Measurements from ENCODE around the gene SLC12A6.
"Not testable (repeated sequence)": the region's sequence is repeated elsewhere in the genome, so short reads cannot be mapped to it uniquely, and the experiment has no call there.

SLC12A6 gene

DNA sequence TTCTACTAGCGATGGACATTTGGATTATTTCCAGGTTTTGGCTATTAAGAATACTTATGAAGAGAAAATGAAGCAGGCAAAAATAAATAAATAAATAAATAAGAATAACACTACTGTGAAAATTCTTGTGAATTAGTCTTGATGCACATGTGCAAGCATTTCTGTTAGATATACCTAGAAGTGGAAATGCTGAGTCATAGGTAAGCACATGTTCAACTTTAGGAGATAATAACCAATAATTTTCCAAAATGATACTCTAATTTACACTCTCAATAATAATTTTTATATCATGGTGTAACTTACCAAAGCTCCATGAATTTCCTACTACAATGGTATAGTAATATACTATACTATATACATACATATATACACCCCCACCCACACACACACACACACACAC lies 89.4 kb downstream of the SLC12A6 start:
- DNase-seq, result no peak

DNA sequence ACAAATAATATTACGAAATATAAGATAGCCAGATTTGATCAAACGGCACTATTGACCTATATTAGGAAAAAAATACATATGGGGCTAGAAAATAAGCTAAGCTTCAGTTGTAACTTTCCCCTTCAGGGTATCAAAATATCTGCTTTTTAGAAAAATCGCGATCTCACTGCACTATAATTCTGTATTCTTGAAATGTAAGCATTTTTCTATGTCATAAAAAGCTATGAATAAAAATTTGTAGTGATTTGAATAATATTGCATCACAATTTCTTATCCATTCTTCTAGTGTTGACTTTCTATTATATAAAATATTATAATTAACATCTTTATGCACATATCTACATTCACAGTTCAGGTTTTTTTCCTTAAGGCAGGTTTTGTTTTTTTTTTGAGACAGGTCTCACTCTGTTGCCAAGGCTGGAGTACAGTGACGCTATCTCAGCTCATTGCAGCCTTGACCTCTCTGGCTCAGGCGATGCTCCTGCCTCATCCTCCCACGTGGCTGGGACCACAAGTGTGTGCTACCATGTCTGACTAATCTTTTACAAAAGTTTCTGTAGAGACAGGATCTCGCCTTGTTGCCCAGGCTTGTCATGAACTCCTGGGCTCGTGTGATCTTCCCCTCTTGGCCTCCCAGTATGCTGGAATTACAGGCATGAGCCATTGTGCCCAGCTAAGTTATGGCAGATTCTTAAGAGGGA lies 91.2 kb downstream of the SLC12A6 start:
- no peak for DNase-seq

DNA sequence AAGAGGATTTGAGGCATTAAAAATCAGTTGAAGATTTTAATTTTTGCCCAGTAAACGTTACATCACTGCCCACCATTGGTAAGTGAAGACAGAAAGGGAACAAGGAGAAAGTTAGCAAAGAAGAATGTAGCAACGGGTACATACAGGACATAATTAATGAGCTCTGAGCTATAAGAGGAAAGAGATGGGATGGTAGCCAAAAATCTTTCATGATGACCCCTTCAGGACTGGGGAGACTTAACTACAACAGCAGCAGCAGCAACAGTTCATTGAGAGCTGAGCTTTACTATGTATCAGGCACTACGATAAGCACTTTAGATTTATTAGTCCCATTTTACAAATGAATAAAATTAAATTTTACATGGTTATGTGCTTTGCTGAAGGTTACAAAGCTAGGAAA lies 94.4 kb downstream of the SLC12A6 start:
- no peak for DNase-seq

GRCh38 chr15:34242331-34242710 lies 95.3 kb downstream of the SLC12A6 start:
- no peak for DNase-seq

DNA sequence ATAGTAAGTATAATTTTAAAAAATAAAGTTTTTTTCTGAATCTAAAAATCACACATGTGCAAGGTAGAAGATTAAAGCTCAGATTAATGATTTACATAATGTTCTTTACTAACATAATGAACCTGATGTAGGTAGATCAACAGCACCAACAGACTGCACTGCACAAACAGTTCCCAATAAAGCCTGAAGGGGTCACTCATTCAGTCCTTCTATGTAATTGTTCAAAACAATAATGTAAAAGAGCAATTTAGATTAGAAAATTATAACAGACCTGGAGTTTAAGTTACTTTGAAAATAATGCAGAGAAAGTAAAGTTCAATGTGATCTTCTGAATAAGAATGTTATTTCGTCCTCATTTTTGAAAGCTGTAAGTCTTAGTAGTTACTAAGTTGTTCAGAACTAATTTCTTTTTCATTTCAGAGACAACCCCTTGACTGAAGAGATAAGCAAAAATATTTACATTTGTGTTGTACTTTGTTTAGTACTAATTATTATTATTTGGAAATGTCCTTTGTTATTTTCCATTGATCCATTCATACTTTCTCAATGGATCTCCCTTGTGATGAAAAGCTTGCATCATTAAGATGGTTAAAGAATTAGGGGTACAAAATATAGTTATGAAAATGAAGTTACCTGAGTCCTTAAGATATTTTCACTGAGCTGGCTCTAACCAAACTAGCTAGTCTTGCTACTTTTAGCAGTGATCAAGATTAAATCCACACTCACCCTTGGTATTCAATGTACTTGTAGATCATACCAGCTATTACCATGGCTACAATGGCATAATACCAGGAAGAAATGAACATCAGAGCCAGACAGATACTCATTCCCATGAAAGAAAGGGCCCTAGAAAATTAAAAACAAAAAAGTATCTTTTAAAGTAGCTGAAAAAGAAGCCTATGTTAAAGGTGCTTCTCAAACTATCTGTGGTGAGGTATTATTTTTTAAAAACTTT lies 95.9 kb downstream of the SLC12A6 start:
- no peak for DNase-seq

- no peak for DNase-seq
Observed at GRCh38 chr15:34240537-34240936, 97.0 kb downstream of the SLC12A6 start.

DNA sequence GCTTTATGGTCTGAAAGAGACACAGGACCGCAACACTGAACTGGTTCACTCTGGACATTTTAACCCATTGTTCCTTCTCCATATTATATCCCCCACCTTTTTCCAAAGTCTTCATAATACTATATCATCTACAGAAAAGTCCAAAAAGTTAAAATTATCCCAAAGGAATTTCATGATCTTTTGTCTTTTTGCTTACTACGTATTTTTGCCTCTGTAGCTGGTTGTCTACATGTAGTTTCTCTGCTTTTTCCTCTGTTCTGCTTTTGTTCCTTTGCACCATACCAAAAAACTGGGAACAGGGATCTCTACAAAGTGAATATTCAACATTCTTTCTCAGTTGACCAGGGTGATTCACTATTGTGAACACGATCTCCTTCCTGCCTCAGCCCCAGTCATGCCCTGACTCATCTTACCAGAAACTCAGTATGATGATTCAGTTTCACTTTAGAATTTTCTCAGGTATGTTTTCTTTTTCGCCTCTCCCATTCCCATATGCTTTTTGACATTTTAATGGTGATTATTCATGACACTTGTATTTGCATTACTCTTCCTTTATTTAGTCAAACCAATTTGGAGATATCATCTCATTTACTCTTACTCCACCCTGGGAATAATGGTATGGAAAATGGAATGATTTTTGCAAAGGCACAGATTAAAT lies 98.3 kb downstream of the SLC12A6 start:
- DNase-seq, result no peak

GRCh38 chr15:34233614-34234013 lies 104.0 kb downstream of the SLC12A6 start:
- no peak for DNase-seq

DNA sequence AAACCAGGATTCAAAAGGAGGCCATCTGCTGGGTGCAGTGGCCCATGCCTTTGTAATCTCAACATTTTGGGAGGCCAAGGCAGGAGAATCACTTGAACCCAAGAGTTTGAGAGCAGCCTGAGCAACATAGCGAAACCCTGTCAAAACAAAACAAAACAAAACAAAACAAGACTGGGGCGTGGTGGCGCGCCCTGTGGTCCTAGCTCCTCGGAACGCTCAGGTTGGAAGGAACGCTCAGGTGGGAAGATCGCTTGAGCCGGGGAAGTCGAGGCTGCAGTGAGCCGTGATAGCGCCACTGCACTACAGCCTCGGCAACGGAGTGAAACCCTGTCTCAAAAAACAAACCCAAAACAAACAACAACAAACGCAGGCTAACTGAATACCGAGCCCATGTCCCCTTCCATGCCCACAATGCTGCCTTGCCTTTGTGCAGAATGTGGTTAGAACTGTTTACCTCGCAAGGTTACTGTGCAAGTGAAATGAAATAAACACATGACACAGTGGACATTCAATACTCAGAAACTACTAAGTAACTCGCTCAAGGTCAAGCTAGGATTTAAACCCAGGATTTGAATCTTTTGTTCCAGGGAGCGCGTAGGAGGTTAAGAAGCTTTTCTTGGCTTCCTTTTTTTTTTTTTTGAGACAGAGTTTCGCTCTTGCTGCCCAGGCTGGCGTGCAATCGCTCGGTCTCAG lies 113.5 kb downstream of the SLC12A6 start:
- no peak for DNase-seq

DNA sequence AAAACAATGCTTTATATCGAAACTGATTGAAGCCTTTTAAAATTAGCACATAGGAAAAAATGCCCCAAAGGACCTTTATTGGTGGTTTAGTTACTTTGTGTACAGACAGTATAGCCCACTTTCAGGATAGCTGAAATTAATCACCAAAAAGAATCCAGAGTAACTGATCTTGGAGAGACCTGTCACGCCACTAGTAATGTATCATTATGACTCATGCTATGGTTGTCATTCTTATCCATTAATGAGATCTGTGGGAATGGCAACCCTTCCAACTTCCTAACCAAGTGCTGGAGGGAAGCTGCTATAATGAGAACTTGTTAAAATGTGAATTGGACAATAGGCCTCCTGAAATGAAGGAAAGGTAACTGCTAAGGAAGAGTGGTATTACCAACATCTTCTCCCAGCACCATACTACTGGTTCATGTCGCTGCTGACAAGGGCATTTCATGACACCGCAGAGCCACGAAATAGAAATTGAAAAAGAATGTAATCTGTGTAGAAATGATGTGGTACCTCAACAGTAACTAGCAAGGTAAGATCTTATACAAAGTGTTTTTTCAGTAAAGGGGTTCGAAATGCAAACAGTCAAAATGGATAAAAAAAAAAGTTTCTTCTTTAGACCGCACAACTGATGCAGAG lies 119.9 kb downstream of the SLC12A6 start:
- DNase-seq, result no peak

DNA sequence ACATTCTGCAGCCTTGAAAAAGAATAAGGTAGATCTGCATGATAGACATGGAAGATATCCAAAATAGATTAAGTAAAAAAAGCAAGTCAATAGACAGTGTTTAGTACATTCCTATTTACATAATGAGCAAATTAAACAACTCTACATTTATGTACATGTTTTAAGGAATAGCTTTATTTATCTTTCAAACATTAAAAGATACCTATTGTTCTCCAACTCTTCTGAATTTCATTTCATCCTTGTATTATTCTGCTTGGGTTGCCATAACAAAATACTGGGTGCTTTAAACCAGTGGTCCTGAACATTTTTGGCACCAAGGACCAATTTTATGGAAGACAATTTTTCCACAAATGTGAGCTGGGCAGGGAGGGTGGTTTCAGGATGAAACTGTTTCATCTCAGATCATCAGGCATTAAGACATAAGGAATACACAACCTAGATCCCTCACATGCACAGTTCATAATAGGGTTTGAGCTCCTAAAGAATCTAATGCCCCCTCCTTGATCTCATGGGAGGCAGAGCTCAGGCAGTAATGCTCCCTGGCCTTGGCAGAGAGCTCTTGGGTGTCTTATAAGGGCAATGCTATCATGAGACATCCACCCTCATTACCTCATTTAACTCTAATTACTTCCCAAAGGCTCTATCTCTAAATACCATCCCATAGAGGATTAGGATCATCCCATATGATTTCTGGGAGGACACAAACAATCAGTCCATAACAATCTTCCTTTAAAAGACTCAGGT lies 120.9 kb downstream of the SLC12A6 start:
- DNase-seq, result no peak

DNA sequence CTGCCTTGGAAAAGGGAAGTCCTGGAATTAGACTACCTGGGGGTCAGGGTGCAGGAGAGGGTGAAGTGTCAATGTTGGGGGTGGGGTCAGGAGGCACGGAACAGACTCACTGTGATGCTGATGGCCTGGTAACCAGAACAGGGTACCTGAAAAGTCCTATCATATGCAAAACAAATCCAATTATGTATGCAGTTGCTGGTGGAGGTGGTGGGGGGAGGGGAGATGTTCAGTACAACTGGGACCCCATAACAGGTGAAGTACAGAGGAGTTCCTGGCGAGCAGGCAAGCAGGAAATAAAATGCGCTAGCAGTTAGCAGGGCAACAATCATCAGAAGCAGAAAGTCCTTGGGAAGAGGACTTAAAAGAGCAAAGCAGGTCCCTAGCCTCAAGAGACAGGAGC lies 123.4 kb downstream of the SLC12A6 start:
- no peak for DNase-seq

- no peak for DNase-seq
Observed at GRCh38 chr15:34213690-34214089, 123.9 kb downstream of the SLC12A6 start.

DNA sequence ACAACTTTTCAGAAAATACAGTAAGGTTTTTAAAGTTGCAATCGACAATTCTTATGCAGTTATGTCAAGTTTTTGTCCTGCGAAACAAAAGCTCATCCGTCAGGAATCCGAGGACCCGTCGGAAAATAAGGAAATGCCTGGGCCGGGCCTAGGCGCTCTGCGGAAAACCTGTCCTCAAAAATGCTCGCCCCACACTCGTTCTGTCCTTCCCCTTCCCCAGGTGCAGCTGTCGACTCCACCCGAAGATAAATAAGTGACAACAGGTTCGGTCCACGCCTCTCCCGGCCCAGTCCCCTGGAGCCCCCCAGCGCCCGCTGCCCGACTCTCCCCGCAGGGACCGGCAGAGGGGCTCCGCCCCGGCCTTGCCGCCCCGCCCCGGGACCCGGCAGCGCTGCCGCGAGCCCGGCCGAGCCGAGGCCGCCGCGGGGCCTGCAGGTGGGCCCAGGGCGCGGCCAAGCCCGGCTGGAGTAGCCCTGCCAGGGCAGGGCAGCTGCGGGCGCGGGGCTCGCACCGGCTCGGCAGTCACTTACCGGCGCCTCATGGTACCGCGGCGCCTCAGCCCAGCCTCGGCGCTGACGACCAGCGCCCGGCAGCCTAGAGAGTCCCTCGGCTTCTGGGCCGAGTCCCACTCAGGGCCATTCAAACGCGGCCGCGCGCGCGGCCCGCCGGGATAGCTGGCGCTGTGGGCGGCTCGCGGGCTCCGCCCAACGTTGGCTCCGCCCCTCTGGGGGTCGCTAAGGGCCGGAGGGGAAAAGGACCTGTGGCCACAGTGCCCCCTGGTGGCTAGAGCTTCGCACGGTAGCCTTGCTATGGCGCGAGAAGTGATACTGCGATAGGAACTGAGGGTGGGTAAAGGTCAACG lies 127.9 kb downstream of the SLC12A6 start, which contains the start of gene KATNBL1:
Gene KATNBL1, minus strand, starts transcription at position 676 of the 862 bp plus-strand sequence. CDS start 46,420 bp downstream, outside the sequence.
- peak; percentile 95 for DNase-seq

GRCh38 chr15:34206011-34206410 lies 131.6 kb downstream of the SLC12A6 start:
- DNase-seq, result no peak

DNA sequence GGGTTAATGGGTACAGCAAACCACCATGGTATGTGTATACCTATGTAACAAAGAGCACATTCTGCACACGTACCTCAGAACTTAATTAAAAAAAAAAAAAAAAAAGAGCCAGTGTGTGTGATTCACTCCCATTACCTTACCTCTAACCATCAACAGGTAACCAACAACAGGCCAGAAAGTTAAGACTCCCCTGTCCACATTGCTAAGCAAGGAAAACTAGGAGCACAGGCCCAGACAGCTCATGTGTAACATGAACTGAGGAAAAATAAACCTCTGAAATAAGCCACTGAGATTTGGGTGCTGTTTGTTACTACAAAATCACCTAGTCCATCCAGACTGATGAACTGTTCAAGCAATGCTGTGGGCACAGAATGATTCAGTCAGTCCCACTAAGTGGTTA lies 133.6 kb downstream of the SLC12A6 start:
- no peak for DNase-seq

DNA sequence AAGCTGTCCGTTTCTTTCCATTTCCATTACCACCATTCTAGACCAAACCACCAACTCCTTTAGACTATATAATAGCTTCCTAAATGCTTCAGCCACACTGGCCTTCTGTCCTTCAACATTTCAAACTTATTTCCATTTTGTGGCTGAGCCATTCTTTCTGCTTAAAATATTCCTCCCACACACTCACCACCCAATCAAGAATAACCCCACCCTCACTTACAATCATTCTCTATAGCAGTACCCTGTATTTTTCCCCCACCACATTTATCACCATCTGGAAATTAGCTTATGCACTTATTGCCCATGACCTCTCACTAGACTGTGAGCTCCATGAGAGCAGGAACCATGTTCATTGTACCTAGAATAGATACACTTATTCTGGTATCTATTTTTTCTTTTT lies 134.3 kb downstream of the SLC12A6 start:
- no peak for DNase-seq

DNA sequence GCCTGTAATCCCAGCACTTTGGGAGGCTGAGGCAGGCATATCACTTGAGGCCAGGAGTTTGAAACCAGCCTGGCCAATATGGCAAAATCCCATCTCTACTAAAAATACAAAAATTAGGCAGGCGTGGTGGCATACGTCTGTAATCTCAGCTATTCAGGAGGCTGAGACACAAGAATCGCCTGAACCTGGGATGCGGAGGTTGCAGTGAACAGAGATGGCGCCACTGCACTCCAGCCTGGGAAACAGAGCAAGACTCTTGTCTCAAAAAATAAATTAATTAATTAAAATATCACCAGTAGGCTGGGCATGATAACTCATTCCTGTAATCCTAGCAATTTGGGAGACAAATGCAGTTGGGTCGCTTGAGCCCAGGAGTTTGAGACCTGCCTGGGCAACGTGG lies 144.3 kb downstream of the SLC12A6 start:
- not testable (repeated sequence) for DNase-seq

- DNase-seq, result no peak
Observed at GRCh38 chr15:34188711-34189110, 148.9 kb downstream of the SLC12A6 start.

- no peak for DNase-seq
Observed at GRCh38 chr15:34185666-34186065, 151.9 kb downstream of the SLC12A6 start.

DNA sequence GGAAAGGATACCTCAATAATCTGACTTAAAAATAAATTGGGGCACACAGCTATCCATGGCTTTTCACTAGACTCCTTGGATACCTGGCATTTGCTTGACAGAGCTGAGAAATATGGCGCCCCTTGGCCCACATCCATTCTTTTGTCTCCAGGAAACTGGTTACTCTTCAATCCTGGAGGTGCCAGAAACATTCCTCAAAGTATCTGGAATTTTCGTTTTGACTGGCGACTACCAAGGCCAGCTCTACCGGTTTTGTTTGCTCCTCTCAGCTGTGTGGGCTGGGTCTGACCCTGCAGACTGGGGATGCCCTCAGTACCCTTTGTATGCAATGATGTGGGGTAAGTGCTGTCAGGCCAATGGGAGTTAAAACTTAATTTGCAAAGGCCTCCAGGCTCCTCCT lies 154.6 kb downstream of the SLC12A6 start:
- DNase-seq, result no peak
